H1 (cell line): ENCODE data around the gene PREX1. TPM values are rescaled to one million over a fixed set of nuclear protein-coding genes. Genes with fewer than 3 reads are reported as not detected.

ENCODE experiments used
- CBX8 ChIP-seq: fragments of 300-800, 300-1000 bp; sonication (generic); IDR thresholded peaks from 2 replicates; pipeline ENCODE4 v1.7.1; 2016; ENCODE audit warnings: low read depth, low read length, borderline replicate concordance
- CHD7 ChIP-seq: fragments of 300-600 bp; sonication (generic); IDR thresholded peaks from 2 replicates; pipeline ENCODE4 v1.7.1; 2012; ENCODE audit warnings: low read length, moderate library complexity, mild to moderate bottlenecking, inconsistent platforms; ENCODE audit not compliant: insufficient replicate concordance
- JUN ChIP-seq: IDR thresholded peaks from 2 replicates; pipeline ENCODE4 v1.6.1; 2011; ENCODE audit warnings: low read depth, mild to moderate bottlenecking, improper control_type of control experiment, low read length
- NANOG ChIP-seq: IDR thresholded peaks from 2 replicates; pipeline ENCODE4 v1.6.1; 2011; ENCODE audit warnings: low read length, low read depth, mild to moderate bottlenecking, inconsistent platforms; ENCODE audit not compliant: insufficient read depth, poor library complexity, severe bottlenecking
- PHF8 ChIP-seq: fragments of 200-600 bp; sonication (generic); conservative IDR thresholded peaks from 2 replicates; pipeline ENCODE4 v1.7.1; 2012; ENCODE audit warnings: low read depth, mild to moderate bottlenecking, inconsistent platforms, low read length, moderate library complexity
- POLR2A ChIP-seq, 2 experiments: IDR thresholded peaks; 1 replicate in 1 of 2; 2 replicates in 1 of 2; pipeline ENCODE4 v1.6.1; 2011; ENCODE audit warnings: low read depth in 2 of 2, low read length in 2 of 2, mild to moderate bottlenecking in 2 of 2; ENCODE audit errors: control extremely low read depth in 1 of 2
- RAD21 ChIP-seq, 2 experiments: IDR thresholded peaks in 1 of 2; conservative IDR thresholded peaks in 1 of 2; 2 replicates each; pipeline ENCODE4 v1.6.1; 2011; ENCODE audit warnings: low read depth in 2 of 2, low read length in 2 of 2, improper control_type of control experiment in 1 of 2, inconsistent platforms in 1 of 2, mild to moderate bottlenecking in 1 of 2, moderate library complexity in 1 of 2
- SIRT6 ChIP-seq: IDR thresholded peaks from one replicate; pipeline ENCODE4 v1.7.1; 2012; ENCODE audit warnings: low read length, inconsistent platforms
- SP4 ChIP-seq: IDR thresholded peaks from 2 replicates; pipeline ENCODE4 v1.6.1; 2012; ENCODE audit warnings: low read length, inconsistent platforms
- polyA plus RNA-seq, 7 experiments: library from polyadenylated mRNA; depleted of rRNA in 3 of 7; stranded (reverse) in 5 of 7; unstranded in 2 of 7; fragments of >200 nt in 5 of 7; fragments of 200-250 nt in 2 of 7; gene quantifications; 1 replicate in 5 of 7; 2 replicates in 1 of 7; 4 replicates in 1 of 7; pipeline versions ENCODE4 v1.2.1 to v1.2.3, GENCODE V29; 2011 to 2013; ENCODE audit warnings: missing spikeins in 2 of 7, mixed read lengths in 2 of 7
- total RNA-seq: library from RNA; stranded (reverse); fragmentation: NEBNext Ultra II Directional; extraction: Animal tissue kit (Norgen Biotek cat#: 25700); gene quantifications from 2 replicates; pipeline ENCODE4 v1.2.1, GENCODE V29; 2021

PREX1 gene
- total and polyA plus RNA-seq, 2 of the 8 experiments (the other 6 are each of a cell fraction or from before 2014, with no cell fraction given) = 10.7 to 12.8 TPM

- TF ChIP-seq NANOG (no peak), CHD7 (no peak), SIRT6 (no peak), SP4 (no peak), CBX8 (no peak), RAD21 (IDR thresholded peaks at IDR 0.05 in 1 of 2, conservative IDR thresholded peaks at IDR 0.05 in 1 of 2; ENCODE audit: low read depth in 2 of 2, low read length in 2 of 2) (no peak), PHF8 (no peak), JUN (no peak), POLR2A (IDR thresholded peaks at IDR 0.05; ENCODE audit: control extremely low read depth in 1 of 2, low read depth in 2 of 2, low read length in 2 of 2) (no peak)
Measured at GRCh38 chr20:48877304-48877703, 49.5 kb upstream of the PREX1 start (continued).
